WERI-Rb-1 (cell line): ENCODE measurements around the gene CADM4.

ENCODE experiments used
- DNase-seq: peaks from one replicate; pipeline ENCODE4 v3.0.0-alpha.2; 2020
- H3K27ac ChIP-seq: fragments of 250-450 bp; sonication (Bioruptor Pico); 2 replicates; pipeline ENCODE4 v1.5.1; 2020; ENCODE audit warnings: mild to moderate bottlenecking, moderate library complexity
- H3K27me3 ChIP-seq: fragments of 250-450 bp; sonication (Bioruptor Pico); 2 replicates; pipeline ENCODE4 v1.5.1; 2021; ENCODE audit warnings: mild to moderate bottlenecking, low read depth, moderate library complexity; ENCODE audit not compliant: insufficient read depth, severe bottlenecking
- H3K36me3 ChIP-seq: fragments of 250-450 bp; sonication (Bioruptor Pico); 2 replicates; pipeline ENCODE4 v1.5.1; 2020; ENCODE audit warnings: mild to moderate bottlenecking, moderate library complexity
- H3K4me3 ChIP-seq: 2 replicates; pipeline ENCODE4 v1.5.1; 2011; ENCODE audit warnings: low read depth, mild to moderate bottlenecking, control low read depth, low read length
- H3K9me3 ChIP-seq: fragments of 250-450 bp; sonication (Bioruptor Pico); 2 replicates; pipeline ENCODE4 v1.5.1; 2021; ENCODE audit warnings: mild to moderate bottlenecking, moderate library complexity; ENCODE audit not compliant: severe bottlenecking
- TF ChIP-seq, protein P1 (sequence below): IDR thresholded peaks from 2 replicates; pipeline ENCODE4 v1.5.1; 2011; ENCODE audit warnings: low read depth, mild to moderate bottlenecking, control low read depth, inconsistent platforms, low read length

CADM4 gene

DNA sequence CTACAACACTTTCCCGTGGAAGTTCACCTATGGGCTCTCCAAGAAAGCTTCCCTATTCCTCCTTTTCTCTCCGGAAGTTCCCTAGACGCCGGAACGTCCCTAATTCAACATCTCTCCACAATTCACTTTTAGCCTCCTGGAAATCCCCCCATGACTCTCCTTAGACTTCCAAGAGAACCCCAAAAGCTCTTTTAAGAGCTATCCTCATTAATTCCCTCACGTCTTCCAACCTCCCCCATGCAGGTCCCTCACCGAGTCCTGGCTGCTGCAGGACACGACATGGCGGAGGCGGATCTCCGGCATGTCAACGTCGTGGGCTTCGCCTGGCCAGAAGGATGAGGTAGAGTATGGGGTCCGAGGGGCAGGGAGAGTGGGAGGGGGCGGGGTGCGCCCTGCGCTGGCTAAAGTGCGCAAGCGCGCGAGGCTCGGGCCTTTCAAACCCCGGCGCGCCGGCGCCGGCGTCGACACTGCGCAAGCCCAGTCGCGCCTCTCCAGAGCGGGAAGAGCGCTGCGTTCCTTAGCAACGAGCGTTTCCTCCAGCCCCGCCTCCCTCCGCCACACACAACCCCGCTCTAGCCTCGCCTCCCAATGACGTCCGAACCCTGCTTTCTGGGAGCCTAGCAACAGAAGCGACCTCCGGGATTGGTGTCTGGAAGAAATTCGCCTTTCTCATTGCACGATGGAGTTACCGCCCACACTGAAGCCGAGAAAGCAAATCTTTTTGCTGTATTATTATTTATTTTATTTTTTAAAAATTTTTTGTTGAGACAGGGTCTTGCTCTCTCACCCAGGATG lies 64.3 kb downstream of the CADM4 start, which contains the start of the genes PINLYP and XRCC1:
TSS of gene PINLYP (plus strand) at position 646 of the 795 bp plus-strand sequence. CDS start 1,391 bp downstream, outside the sequence.
TSS of gene XRCC1 (minus strand) at position 372 of the 795 bp plus-strand sequence. CDS start at position 303, 69 bp downstream.
- H3K36me3 ChIP-seq = peaks cover 31% of the 10 kb centered on the region
- H3K27ac ChIP-seq = peak within 1 kb of the TSS; percentile 92
- peak; percentile 98 for DNase-seq
- H3K27me3 ChIP-seq = no peaks in the 10 kb centered on the region
- H3K9me3 ChIP-seq = no peaks in the 10 kb centered on the region
- TF ChIP-seq, protein P1, sequence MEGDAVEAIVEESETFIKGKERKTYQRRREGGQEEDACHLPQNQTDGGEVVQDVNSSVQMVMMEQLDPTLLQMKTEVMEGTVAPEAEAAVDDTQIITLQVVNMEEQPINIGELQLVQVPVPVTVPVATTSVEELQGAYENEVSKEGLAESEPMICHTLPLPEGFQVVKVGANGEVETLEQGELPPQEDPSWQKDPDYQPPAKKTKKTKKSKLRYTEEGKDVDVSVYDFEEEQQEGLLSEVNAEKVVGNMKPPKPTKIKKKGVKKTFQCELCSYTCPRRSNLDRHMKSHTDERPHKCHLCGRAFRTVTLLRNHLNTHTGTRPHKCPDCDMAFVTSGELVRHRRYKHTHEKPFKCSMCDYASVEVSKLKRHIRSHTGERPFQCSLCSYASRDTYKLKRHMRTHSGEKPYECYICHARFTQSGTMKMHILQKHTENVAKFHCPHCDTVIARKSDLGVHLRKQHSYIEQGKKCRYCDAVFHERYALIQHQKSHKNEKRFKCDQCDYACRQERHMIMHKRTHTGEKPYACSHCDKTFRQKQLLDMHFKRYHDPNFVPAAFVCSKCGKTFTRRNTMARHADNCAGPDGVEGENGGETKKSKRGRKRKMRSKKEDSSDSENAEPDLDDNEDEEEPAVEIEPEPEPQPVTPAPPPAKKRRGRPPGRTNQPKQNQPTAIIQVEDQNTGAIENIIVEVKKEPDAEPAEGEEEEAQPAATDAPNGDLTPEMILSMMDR = no peak
- peak within 1 kb of the TSS; percentile 100 for H3K4me3 ChIP-seq

DNA sequence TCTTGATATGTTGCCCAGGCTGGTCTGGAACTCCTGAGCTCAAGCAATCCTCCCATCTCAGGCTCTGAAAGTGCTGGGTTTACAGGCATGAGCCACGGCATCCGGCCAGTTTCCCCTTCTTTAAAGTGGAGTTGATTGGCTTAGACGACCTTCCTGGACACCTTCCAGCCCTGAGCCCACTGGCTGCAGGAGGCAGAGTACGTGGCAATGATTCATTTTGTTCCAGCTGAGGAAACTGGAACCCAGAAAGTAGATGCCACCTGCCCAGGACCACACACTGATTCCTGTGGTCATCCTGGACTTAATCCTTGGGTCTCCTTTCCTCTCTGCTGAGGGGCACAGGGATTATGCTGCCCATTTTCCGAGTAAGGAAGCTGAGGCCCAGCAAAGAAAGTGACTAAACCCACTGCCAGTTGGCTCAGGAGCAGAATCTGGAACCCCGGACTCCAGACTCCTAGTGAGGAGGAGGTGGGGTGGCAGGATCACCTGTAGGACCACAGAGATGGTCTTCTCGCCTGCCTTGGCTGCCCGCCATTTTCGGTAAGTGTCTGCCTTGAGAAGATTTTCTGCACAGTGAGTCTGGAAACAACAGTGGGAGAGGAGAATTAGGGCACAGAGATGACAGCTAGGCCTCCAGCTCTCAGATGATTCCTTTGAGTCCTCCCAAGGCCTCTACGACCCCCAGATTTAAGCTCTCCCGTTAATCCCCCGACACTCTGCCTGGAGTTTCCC lies 65.1 kb downstream of the CADM4 start:
- peak overlapping the region; percentile 100 for H3K4me3 ChIP-seq
- peak; percentile 23 for DNase-seq
- peaks cover 34% of the 10 kb centered on the region for H3K36me3 ChIP-seq
- H3K9me3 ChIP-seq = no peaks in the 10 kb centered on the region
- TF ChIP-seq, protein P1 = no peak
- peak overlapping the region; percentile 92 for H3K27ac ChIP-seq
- no peaks in the 10 kb centered on the region for H3K27me3 ChIP-seq
